ACHN (cell line): ENCODE measurements around the gene ZBED3.

ENCODE experiments used
- DNase-seq: peaks from one replicate; pipeline ENCODE4 v3.0.0-alpha.2; 2015
- in situ Hi-C: cut with HindIII; loops from 2 replicates; pipeline ENCODE4 v1.10.0; 2017; ENCODE audit warnings: low sequenced_read_pairs, low pct_ligation_motif_present, low pct_unique_long_range_greater_than_20kb

The ZBED3 gene

DNA sequence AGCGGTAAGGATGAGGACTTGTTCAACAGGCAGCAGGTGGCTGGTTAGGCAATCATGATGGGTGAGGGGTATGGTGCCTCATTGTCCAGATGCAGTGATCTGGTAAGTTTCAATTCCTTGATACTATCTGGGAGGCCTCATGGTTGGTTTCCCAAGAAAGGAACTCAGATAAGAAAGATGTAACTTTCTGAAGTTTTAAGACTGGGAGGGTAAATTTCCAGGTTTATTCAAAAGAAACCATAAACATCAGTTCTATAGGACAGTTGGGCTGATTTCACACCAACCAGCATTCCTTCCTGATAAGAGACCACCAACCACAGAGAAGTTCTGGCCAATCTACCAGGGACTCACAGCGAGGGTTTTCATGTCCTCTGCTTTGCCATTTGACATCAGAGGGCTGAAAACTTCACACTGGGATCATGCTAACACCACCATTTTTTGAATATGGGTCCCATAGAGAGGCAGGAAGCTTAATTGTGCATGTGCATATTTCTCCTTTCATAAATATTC, 57.7 kb downstream of the ZBED3 start:
- no peak for DNase-seq

DNA sequence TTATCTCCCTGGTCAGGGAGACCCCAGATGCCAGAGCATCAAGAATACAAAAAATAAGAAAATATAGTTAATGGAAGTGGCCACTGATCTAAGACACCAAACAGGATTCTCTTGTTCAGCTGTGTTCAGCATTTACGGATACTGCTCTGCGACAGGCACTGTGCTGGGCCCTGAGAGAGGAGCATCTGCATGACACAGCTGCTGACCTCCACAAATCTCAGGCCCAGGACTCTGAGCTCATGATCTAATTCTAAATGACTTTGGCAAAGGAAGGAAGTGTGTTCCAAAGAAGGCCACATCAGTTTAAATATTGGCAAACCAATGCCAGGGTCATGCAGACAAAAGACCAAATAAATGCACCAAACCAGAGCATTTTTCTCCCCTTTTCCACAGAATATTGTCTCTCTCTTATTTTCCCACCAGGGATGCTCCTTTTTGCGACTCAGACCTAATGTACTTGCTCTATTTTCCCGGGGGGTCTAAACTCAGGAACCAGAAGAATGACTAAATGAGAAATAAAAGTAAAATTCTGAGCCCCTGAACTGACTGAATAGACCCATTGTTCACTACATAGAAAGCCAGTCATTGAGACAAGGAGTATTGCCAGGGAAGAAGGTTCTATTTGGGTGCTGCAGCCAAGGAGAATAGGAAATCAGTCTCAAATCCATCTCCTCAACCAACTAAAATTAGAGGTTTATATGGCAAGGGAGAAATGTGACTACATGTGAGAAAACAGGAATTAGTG, 58.3 kb downstream of the ZBED3 start:
- DNase-seq: no peak
- in situ Hi-C loops: loop anchor here (25.0 kb wide), 1 partner anchor 167 kb away; the partner anchor contains the start of gene S100Z

More for the DNA sequence above, 57.7 kb downstream of the ZBED3 start:
- in situ Hi-C loops: loop anchor here (25.0 kb wide), 1 partner anchor 167 kb away; the partner anchor contains the start of gene S100Z

DNA sequence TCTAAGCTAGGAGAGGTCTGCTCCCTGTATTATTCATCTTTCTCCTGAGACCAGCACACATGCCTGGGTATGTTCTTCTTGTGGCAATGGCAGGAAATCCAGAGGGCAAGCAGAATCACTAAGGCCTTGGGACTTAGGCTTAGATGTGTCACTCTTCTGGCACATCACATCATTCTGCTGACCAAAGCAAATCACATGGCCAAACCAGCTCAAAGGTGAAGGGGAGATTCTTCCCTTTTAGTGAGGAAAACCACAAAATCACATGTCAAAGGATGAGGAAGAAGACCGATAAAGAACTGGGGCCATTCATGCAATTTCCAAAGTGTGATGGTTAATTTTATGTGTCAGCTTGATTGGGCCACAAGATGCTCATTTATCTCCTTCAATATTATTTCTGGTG, 62.6 kb downstream of the ZBED3 start:
- DNase-seq: no peak
- in situ Hi-C loops: no loop called here

DNA sequence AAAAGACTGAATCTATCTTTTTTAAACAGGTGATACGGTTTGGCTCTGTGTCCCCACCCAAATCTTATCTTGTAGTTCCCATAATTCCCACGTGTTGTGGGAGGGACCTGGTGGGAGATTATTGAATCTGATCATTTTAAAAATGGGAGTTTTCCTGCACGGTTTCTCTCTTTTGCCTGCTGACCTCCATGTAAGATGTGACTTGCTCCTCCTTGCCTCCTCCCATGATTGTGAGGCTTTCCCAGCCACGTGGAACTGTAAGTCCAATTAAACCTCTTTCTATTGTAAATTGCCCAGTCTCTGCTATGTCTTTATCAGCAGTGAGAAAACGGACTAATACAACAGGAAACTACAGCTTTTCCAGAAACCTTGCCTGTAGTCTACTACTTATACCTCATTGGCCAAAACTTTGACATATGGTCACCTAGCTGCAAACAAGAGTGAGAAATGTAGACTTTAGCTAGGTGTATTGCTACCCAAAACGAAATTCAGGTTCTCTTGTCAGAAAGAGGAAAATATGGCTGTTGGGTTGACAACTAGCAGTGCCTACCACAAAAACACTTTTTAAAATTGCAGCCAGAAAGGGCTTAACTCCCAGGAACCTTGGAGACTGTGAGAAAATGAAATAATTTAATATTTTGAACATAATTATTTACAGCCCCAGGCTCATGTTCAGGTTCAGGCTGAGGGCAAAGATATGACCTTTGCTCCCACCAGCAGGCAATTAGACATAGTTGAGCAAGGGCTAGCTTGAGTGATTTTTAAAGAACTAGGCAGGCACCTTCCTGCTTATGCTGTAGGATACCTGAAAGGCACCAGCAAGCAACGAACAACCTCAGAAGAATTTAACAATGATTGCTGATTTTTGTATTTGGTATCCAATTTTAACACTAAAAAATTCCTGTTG, 64.3 kb downstream of the ZBED3 start:
- in situ Hi-C loops: no loop called here
- DNase-seq: no peak
